Sigmoid colon (tissue), 7 donors: ENCODE measurements around the gene ACOT12. TPM values are rescaled to one million over a fixed set of nuclear protein-coding genes. Genes with fewer than 3 reads are reported as not detected.

Experiments used
- DNase-seq: peaks from one replicate; pipeline ENCODE4 v3.0.0-alpha.2; 2019
- H3K27ac ChIP-seq, 4 donors: fragments of 200-600 bp; sonication (generic); one replicate each; pipeline ENCODE4 v1.5.1; 2016 to 2019; ENCODE audit warnings: mild to moderate bottlenecking in 1 of 4
- H3K27me3 ChIP-seq, 3 donors: fragments of 200-600 bp; sonication (generic); one replicate each; pipeline ENCODE4 v1.5.1; 2019; ENCODE audit warnings: mild to moderate bottlenecking in 1 of 3
- H3K36me3 ChIP-seq, 4 donors: fragments of 200-600 bp; sonication (generic); one replicate each; pipeline ENCODE4 v1.5.1; 2016 to 2019
- H3K4me1 ChIP-seq, 4 donors: fragments of 200-600 bp; sonication (generic); one replicate each; pipeline ENCODE4 v1.5.1; 2017 to 2019
- H3K4me3 ChIP-seq, 4 donors: fragments of 200-600 bp; sonication (generic); one replicate each; pipeline ENCODE4 v1.5.1; 2017 to 2019; ENCODE audit warnings: mild to moderate bottlenecking in 2 of 4, moderate library complexity in 1 of 4
- H3K9me3 ChIP-seq, 4 donors: fragments of 200-600 bp in 3 of 4; sonication (generic) in 3 of 4; one replicate each; pipeline versions ENCODE4 v1.5.1 to v1.6.1; 2013 to 2019
- CTCF ChIP-seq, 4 experiments: fragments of 450-650 bp in 3 of 4; fragments of 200-600 bp in 1 of 4; IDR thresholded peaks; one replicate each; pipeline ENCODE4 v1.5.1; 2016 to 2019; ENCODE audit warnings: antibody characterized with exemption in 4 of 4, mild to moderate bottlenecking in 3 of 4, moderate library complexity in 2 of 4
- EP300 ChIP-seq, 4 donors: sonication (generic); formaldehyde crosslinking; IDR thresholded peaks; one replicate each; pipeline ENCODE4 v1.6.1; 2017; ENCODE audit warnings: antibody characterized with exemption in 4 of 4
- POLR2A ChIP-seq, 2 donors: fragments of 450-650 bp; IDR thresholded peaks; one replicate each; pipeline ENCODE4 v1.6.1; 2016; ENCODE audit warnings: antibody characterized with exemption in 2 of 2, mild to moderate bottlenecking in 2 of 2, moderate library complexity in 2 of 2
- POLR2AphosphoS5 ChIP-seq, 4 donors: sonication (generic); formaldehyde crosslinking; IDR thresholded peaks; one replicate each; pipeline ENCODE4 v1.6.1; 2017; ENCODE audit warnings: antibody characterized with exemption in 4 of 4
- WGBS, 2 donors: extraction: QIAGEN DNeasy Blood & Tissue Kit; methylation state at CpG; one replicate each; pipeline ENCODE4 v1.1.7; 2013; 5-methylcytosine and 5-hydroxymethylcytosine counted together
- intact Hi-C: fragments of 100-400 bp; cut with DNase I; formaldehyde crosslinking; loops from one replicate; pipeline ENCODE4 v1.15.1; 2023
- polyA plus RNA-seq, 3 donors: library from polyadenylated mRNA; stranded (reverse); fragments of 200-250 nt; gene quantifications; one replicate each; pipeline ENCODE4 v1.2.3, GENCODE V29; 2013
- total RNA-seq, 4 donors: library from RNA; depleted of rRNA; stranded (reverse); fragments of >200 nt; gene quantifications; one replicate each; pipeline ENCODE4 v1.1.0, GENCODE V29; 2016
- donor health status: healthy with polysubstance abuse.
- donor health status: Bipolar disorder and iron deficiency.
- donor health status: healthy.

ACOT12 gene
- total and polyA plus RNA-seq, 7 donors: 0.09 to 0.41 TPM; not detected in 5

GRCh38 chr5:81425569-81425968, 31.6 kb upstream of the ACOT12 start:
- H3K9me3 ChIP-seq: no peaks in the 10 kb centered on the region
- no peak overlapping the region for H3K4me3 ChIP-seq
- intact Hi-C loops: loop anchor here (1.0 to 5.0 kb wide), 4 partner anchors 82 to 800 kb away; partner anchors contain the start of gene SSBP2
- H3K36me3 ChIP-seq: no peaks in the 10 kb centered on the region
- 3 to 5% methylated on average over 2 of the region's 2 CpGs for WGBS, 2 donors
- no peaks in the 10 kb centered on the region for H3K27me3 ChIP-seq
- peak overlapping the region in 2 of 4 donors; percentile 35 to 52 for H3K27ac ChIP-seq
- DNase-seq: no peak
- peaks cover 0 to 38% (median 25%) of the 10 kb centered on the region in 4 donors for H3K4me1 ChIP-seq
- peak; percentile 37 to 68 (median 44) for TF ChIP-seq CTCF (IDR thresholded peaks at IDR 0.05)
- TF ChIP-seq EP300 (IDR thresholded peaks at IDR 0.05): no peak
- TF ChIP-seq POLR2AphosphoS5 (IDR thresholded peaks at IDR 0.05): no peak

GRCh38 chr5:81424728-81425127, 30.8 kb upstream of the ACOT12 start:
- peaks cover 0 to 45% (median 30%) of the 10 kb centered on the region in 4 donors for H3K4me1 ChIP-seq
- intact Hi-C loops: loop anchor here (1.0 to 5.0 kb wide), 6 partner anchors 83 to 801 kb away; partner anchors contain the start of genes ATG10 and SSBP2
- H3K4me3 ChIP-seq: no peak overlapping the region
- DNase-seq: no peak
- TF ChIP-seq EP300 (IDR thresholded peaks at IDR 0.05) (no peak), CTCF (IDR thresholded peaks at IDR 0.05) (no peak), POLR2AphosphoS5 (IDR thresholded peaks at IDR 0.05) (no peak), POLR2A (IDR thresholded peaks at IDR 0.05) (no peak)
- H3K9me3 ChIP-seq: no peaks in the 10 kb centered on the region
- 93 to 99% methylated on average over 1 of the region's 1 CpG for WGBS, 2 donors
- H3K36me3 ChIP-seq: peaks cover 0 to 6% (median 0%) of the 10 kb centered on the region in 4 donors
- no peak overlapping the region for H3K27ac ChIP-seq
- H3K27me3 ChIP-seq: no peaks in the 10 kb centered on the region

- TF ChIP-seq CTCF (IDR thresholded peaks at IDR 0.05) (no peak), POLR2A (IDR thresholded peaks at IDR 0.05) (no peak), POLR2AphosphoS5 (IDR thresholded peaks at IDR 0.05) (no peak), EP300 (IDR thresholded peaks at IDR 0.05) (no peak)
- H3K27me3 ChIP-seq: no peaks in the 10 kb centered on the region
- H3K27ac ChIP-seq: no peak overlapping the region
- H3K36me3 ChIP-seq: peaks cover 0 to 25% (median 0%) of the 10 kb centered on the region in 4 donors
- WGBS, 2 donors: 70 to 75% methylated on average over 2 of the region's 2 CpGs
- peaks cover 0 to 45% (median 27%) of the 10 kb centered on the region in 4 donors for H3K4me1 ChIP-seq
- H3K4me3 ChIP-seq: no peak overlapping the region
- intact Hi-C loops: loop anchor here (5.0 kb wide), 1 partner anchor 550 kb away; the partner anchor contains the start of gene ATG10
- DNase-seq: no peak
- no peaks in the 10 kb centered on the region for H3K9me3 ChIP-seq
Measured at GRCh38 chr5:81422671-81423070, 28.7 kb upstream of the ACOT12 start.

- peaks cover 0 to 27% (median 15%) of the 10 kb centered on the region in 4 donors for H3K4me1 ChIP-seq
- H3K36me3 ChIP-seq: peaks cover 0 to 25% (median 0%) of the 10 kb centered on the region in 4 donors
- no peaks in the 10 kb centered on the region for H3K27me3 ChIP-seq
- H3K27ac ChIP-seq: peak overlapping the region in 1 of 4 donors; percentile 38
- no peak for DNase-seq
- intact Hi-C loops: loop anchor here (5.0 kb wide), 1 partner anchor 552 kb away; the partner anchor contains the start of gene ATG10
- no peaks in the 10 kb centered on the region for H3K9me3 ChIP-seq
- WGBS, 2 donors: 57 to 78% methylated on average over 6 of the region's 6 CpGs
- no peak for TF ChIP-seq CTCF (IDR thresholded peaks at IDR 0.05)
- no peak for TF ChIP-seq POLR2AphosphoS5 (IDR thresholded peaks at IDR 0.05)
- no peak for TF ChIP-seq POLR2A (IDR thresholded peaks at IDR 0.05)
- no peak for TF ChIP-seq EP300 (IDR thresholded peaks at IDR 0.05)
- H3K4me3 ChIP-seq: no peak overlapping the region
Measured at GRCh38 chr5:81420039-81420667, 26.2 kb upstream of the ACOT12 start.
